ENCODE data around the gene LZTFL1.

LZTFL1 gene

DNA sequence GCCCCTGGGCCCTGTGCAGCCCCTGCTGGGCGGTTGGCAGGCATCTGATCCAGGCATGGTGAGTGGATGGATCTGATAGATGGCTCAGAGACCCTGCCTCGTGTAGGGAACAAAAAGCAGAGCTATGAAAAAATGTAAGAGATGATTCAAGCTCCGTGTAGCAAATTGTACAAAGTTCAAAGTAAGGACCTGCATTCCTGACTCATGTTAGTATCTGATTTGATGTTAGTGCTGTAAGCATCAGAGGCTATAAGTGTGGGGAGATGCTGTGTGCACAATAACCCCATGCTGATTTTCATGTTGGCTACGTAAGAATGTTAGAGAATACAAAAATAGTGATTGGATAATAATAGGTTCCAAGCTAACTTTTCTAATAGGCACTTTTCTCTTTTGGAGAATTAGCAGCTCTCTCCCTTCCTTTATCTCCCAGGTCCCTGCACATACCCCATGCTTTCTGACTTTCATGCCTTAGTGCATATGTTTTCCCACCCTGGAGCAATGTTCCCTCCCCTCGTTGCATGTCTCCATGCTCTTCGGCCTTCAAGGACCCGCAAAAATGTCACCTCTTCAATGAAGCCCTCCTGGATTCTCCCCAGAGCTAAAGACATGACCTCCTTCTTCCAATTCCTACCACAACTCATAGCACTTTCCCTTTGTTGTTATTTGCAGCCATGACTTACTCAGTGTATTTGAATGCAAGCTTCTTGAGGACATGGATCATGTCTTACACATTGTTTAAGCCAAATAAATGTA is 46.0 kb upstream of the LZTFL1 start:
- TF ChIP-seq CTCF (IDR thresholded peaks at IDR 0.05; ENCODE audit: low read depth, low read length, poor library complexity, severe bottlenecking): no peak
- Histone ChIP-seq H3K27me3 (ENCODE audit: control insufficient read depth, low read length) (peaks cover 51% of the 10 kb centered on the region), H3F3A (ENCODE audit: control insufficient read depth, insufficient read depth) (no peaks in the 10 kb centered on the region), H3K9me2 (replicated peaks; ENCODE audit: control insufficient read depth, low read length) (no peaks in the 10 kb centered on the region), H3K4me1 (ENCODE audit: control insufficient read depth, low read length) (peaks cover 10% of the 10 kb centered on the region), H3K79me2 (ENCODE audit: control insufficient read depth, low read length) (no peaks in the 10 kb centered on the region), H3K9me3 (ENCODE audit: control insufficient read depth, insufficient read depth, low read length) (no peaks in the 10 kb centered on the region), H4K20me1 (ENCODE audit: control insufficient read depth, insufficient read depth, low read depth, low read length) (no peaks in the 10 kb centered on the region), H3K4me3 (ENCODE audit: low read length) (no peak overlapping the region), H3K36me3 (ENCODE audit: control insufficient read depth, low read length) (no peaks in the 10 kb centered on the region), H3K27ac (ENCODE audit: low read depth, low read length) (no peak overlapping the region), H3K4me2 (ENCODE audit: low read length) (no peak overlapping the region)

DNA sequence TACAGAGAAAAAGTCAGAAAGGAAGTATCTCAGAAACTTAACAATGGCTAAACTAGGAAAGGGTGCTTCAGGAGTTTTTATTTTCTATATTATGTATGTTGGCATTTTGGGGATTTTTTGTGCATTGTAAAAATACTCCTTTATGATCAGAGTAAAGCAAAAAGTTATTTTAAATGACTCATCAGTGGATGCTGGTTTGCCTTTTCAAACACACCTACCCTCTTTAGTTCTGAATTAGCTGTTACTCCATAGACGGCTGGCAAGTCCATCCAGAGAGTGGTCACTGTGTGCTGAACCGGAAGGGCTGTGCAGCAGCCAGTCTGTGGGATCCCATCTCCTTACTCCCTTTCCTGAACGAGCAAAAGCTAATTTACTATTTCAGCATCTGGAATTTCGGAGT is 45.4 kb upstream of the LZTFL1 start:
- no peak overlapping the region for H3K4me2 ChIP-seq (ENCODE audit: low read length)
- H3K27ac ChIP-seq (ENCODE audit: low read depth, low read length): no peak overlapping the region
- no peak for TF ChIP-seq CTCF (IDR thresholded peaks at IDR 0.05; ENCODE audit: low read depth, low read length, poor library complexity, severe bottlenecking)
- TF ChIP-seq EZH2phosphoT487 (IDR thresholded peaks at IDR 0.05; ENCODE audit: borderline replicate concordance, low read length): no peak
- no peaks in the 10 kb centered on the region for H3K9me2 ChIP-seq (replicated peaks; ENCODE audit: control insufficient read depth, low read length)
- H3K79me2 ChIP-seq (ENCODE audit: control insufficient read depth, low read length): no peaks in the 10 kb centered on the region
- no peaks in the 10 kb centered on the region for H3K9me3 ChIP-seq (ENCODE audit: control insufficient read depth, insufficient read depth, low read length)
- H3K36me3 ChIP-seq (ENCODE audit: control insufficient read depth, low read length): no peaks in the 10 kb centered on the region
- H3F3A ChIP-seq (ENCODE audit: control insufficient read depth, insufficient read depth): no peaks in the 10 kb centered on the region
- peaks cover 10% of the 10 kb centered on the region for H3K4me1 ChIP-seq (ENCODE audit: control insufficient read depth, low read length)
- H3K27me3 ChIP-seq (ENCODE audit: control insufficient read depth, low read length): peaks cover 45% of the 10 kb centered on the region
- no peaks in the 10 kb centered on the region for H4K20me1 ChIP-seq (ENCODE audit: control insufficient read depth, insufficient read depth, low read depth, low read length)
- H3K4me3 ChIP-seq (ENCODE audit: low read length): no peak overlapping the region

DNA sequence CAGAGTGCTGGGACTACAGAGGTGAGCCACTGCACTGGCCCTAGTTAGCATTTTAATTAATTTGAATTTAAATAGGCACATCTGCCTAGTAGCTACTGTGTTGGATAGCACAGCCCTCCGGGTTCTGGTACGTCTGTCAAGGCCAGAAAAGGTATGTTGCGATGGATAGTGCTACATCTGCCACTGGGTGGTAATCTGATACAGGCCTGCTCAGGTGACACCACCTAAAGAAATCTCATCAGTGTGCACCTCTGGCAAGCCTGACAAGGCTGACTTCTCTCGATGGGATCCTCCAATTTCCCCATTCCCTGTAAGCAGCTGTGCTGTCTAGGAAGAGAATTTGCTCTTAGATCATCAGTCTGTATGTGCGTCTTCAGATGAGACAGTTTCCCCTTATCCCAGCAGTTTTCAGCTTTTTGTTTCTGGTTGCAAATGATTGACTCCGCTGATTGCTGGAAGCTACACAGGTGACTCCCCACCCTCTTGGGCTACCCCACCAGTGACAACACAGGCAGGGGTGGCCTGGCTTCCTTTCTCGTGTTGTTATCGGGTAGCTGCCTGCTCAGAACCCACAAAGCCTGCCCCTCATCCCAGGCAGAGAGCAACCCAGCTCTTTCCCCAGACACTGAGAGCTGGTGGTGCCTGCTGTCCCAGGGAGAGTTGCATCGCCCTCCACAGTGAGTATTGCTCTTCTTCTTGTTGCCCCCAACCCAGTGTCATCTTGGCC is 44.2 kb upstream of the LZTFL1 start, which contains the start of gene CCR9:
TSS of gene CCR9 (plus strand) at position 565 of the 727 bp plus-strand sequence. CDS start 8,391 bp downstream, outside the sequence.
- no peak within 1 kb of the TSS for H3K27ac ChIP-seq (ENCODE audit: low read depth, low read length)
- H3K79me2 ChIP-seq (ENCODE audit: control insufficient read depth, low read length): no peaks in the 10 kb centered on the region
- H3F3A ChIP-seq (ENCODE audit: control insufficient read depth, insufficient read depth): no peaks in the 10 kb centered on the region
- H3K9me2 ChIP-seq (replicated peaks; ENCODE audit: control insufficient read depth, low read length): no peaks in the 10 kb centered on the region
- H3K9me3 ChIP-seq (ENCODE audit: control insufficient read depth, insufficient read depth, low read length): no peaks in the 10 kb centered on the region
- no peak for TF ChIP-seq CTCF (IDR thresholded peaks at IDR 0.05; ENCODE audit: low read depth, low read length, poor library complexity, severe bottlenecking)
- TF ChIP-seq EZH2phosphoT487 (IDR thresholded peaks at IDR 0.05; ENCODE audit: borderline replicate concordance, low read length): no peak
- H4K20me1 ChIP-seq (ENCODE audit: control insufficient read depth, insufficient read depth, low read depth, low read length): no peaks in the 10 kb centered on the region
- H3K4me1 ChIP-seq (ENCODE audit: control insufficient read depth, low read length): peaks cover 10% of the 10 kb centered on the region
- H3K4me2 ChIP-seq (ENCODE audit: low read length): no peak within 1 kb of the TSS
- H3K4me3 ChIP-seq (ENCODE audit: low read length): no peak within 1 kb of the TSS
- H3K27me3 ChIP-seq (ENCODE audit: control insufficient read depth, low read length): peaks cover 41% of the 10 kb centered on the region
- no peaks in the 10 kb centered on the region for H3K36me3 ChIP-seq (ENCODE audit: control insufficient read depth, low read length)

All from DOHH2 (cell line).